Suprapubic skin (tissue), 4 donors: ENCODE results near the gene SRPK3. TPM values are rescaled to one million over a fixed set of nuclear protein-coding genes. Genes with fewer than 3 reads are reported as not detected.
"Not testable (repeated sequence)": the region's sequence is repeated elsewhere in the genome, so short reads cannot be mapped to it uniquely, and the experiment has no call there.

Experiments used
- DNase-seq, 2 donors: peaks; one replicate each; pipeline ENCODE4 v3.0.0-alpha.2; 2019; ENCODE audit warnings: low spot score in 2 of 2
- H3K27ac ChIP-seq: fragments of 200-600 bp; sonication (generic); one replicate; pipeline ENCODE4 v1.5.1; 2019
- H3K27me3 ChIP-seq: fragments of 200-600 bp; sonication (generic); one replicate; pipeline ENCODE4 v1.5.1; 2019
- H3K36me3 ChIP-seq: fragments of 200-600 bp; sonication (generic); one replicate; pipeline ENCODE4 v1.5.1; 2019
- H3K4me1 ChIP-seq: fragments of 200-600 bp; sonication (generic); one replicate; pipeline ENCODE4 v1.5.1; 2019
- H3K4me3 ChIP-seq: fragments of 200-600 bp; sonication (generic); one replicate; pipeline ENCODE4 v1.5.1; 2019; ENCODE audit warnings: mild to moderate bottlenecking
- H3K9me3 ChIP-seq: fragments of 200-600 bp; sonication (generic); one replicate; pipeline ENCODE4 v1.5.1; 2019
- EP300 ChIP-seq: sonication (generic); formaldehyde crosslinking; IDR thresholded peaks from one replicate; pipeline ENCODE4 v1.6.1; 2017; ENCODE audit warnings: antibody characterized with exemption
- POLR2A ChIP-seq, 2 donors: fragments of 450-650 bp; IDR thresholded peaks; one replicate each; pipeline ENCODE4 v1.6.1; 2017; ENCODE audit warnings: antibody characterized with exemption in 2 of 2, mild to moderate bottlenecking in 2 of 2, moderate library complexity in 2 of 2
- POLR2AphosphoS5 ChIP-seq, 3 donors: sonication (generic); formaldehyde crosslinking; IDR thresholded peaks; one replicate each; pipeline ENCODE4 v1.6.1; 2017; ENCODE audit warnings: antibody characterized with exemption in 3 of 3
- WGBS: methylation state at CpG from one replicate; pipeline ENCODE4 v1.1.5; 2018; 5-methylcytosine and 5-hydroxymethylcytosine counted together
- total RNA-seq, 4 donors: library from RNA; depleted of rRNA; stranded (reverse); fragments of >200 nt; gene quantifications; one replicate each; pipeline ENCODE4 v1.1.0, GENCODE V29; 2016
- TF ChIP-seq, protein P1 (sequence below), 2 donors: fragments of 200-600 bp in 1 of 2; fragments of 450-650 bp in 1 of 2; sonication (generic) in 1 of 2; IDR thresholded peaks; one replicate each; pipeline ENCODE4 v1.5.1; 2016 to 2019; ENCODE audit warnings: antibody characterized with exemption in 2 of 2, mild to moderate bottlenecking in 1 of 2, moderate library complexity in 1 of 2

Gene SRPK3
- total RNA-seq, 4 donors from 2014 or later = 0.42 to 3.1 (median 1.2) TPM

DNA sequence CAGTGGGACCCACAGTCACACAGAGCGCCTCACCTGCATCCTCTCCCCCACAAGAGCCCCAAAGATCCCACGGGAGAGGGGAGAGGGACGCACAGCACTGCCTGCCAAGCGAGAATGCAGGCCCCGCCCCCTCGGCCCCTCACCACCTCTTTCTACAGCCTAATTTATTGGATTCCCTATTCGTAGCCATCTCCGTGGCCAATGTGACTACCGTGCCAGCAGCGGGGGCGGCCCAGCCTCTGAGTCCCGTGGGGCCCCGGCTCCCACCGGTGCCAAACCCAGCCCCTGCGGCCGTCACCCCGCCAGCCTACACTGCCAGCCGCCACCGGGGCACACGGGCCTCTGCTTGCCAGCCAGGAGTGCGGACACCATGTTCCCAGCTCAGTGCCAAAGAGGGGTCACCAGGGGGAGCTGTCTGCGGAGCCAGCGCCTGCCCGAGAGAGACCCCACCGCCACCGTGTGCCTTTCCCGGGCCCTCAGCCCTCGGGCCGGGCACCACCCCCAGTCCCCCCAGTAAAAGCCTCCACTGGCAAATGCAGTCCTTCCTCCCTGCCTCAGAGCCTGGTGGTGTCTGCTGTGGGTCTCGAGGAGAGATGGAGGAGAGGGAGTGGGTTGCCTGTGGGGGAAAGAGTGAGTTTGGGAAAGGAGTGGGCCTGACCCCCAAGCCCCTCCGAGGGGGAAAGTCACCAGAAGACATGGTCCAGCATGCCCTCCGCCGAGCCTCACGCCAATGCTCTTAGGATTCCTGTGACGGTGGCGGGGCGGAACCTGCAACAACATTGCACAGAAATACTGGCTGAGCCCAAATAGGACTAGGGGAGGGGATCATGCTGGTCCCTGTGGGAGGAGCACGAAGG lies 36.4 kb upstream of the SRPK3 start:
- peak in 1 of 2 donors; percentile 62 for DNase-seq
- no peaks in the 10 kb centered on the region for H3K36me3 ChIP-seq
- H3K27me3 ChIP-seq = no peaks in the 10 kb centered on the region
- peak overlapping the region; percentile 20 for H3K4me3 ChIP-seq
- no peak for TF ChIP-seq EP300
- TF ChIP-seq, protein P1, sequence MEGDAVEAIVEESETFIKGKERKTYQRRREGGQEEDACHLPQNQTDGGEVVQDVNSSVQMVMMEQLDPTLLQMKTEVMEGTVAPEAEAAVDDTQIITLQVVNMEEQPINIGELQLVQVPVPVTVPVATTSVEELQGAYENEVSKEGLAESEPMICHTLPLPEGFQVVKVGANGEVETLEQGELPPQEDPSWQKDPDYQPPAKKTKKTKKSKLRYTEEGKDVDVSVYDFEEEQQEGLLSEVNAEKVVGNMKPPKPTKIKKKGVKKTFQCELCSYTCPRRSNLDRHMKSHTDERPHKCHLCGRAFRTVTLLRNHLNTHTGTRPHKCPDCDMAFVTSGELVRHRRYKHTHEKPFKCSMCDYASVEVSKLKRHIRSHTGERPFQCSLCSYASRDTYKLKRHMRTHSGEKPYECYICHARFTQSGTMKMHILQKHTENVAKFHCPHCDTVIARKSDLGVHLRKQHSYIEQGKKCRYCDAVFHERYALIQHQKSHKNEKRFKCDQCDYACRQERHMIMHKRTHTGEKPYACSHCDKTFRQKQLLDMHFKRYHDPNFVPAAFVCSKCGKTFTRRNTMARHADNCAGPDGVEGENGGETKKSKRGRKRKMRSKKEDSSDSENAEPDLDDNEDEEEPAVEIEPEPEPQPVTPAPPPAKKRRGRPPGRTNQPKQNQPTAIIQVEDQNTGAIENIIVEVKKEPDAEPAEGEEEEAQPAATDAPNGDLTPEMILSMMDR (IDR thresholded peaks at IDR 0.05) = no peak
- TF ChIP-seq POLR2AphosphoS5 (IDR thresholded peaks at IDR 0.05) = no peak
- TF ChIP-seq POLR2A (IDR thresholded peaks at IDR 0.05) = no peak
- no peaks in the 10 kb centered on the region for H3K9me3 ChIP-seq
- no peak overlapping the region for H3K27ac ChIP-seq
- H3K4me1 ChIP-seq = peaks cover 15% of the 10 kb centered on the region
- WGBS = 41% methylated on average over 25 of the region's 38 CpGs

DNA sequence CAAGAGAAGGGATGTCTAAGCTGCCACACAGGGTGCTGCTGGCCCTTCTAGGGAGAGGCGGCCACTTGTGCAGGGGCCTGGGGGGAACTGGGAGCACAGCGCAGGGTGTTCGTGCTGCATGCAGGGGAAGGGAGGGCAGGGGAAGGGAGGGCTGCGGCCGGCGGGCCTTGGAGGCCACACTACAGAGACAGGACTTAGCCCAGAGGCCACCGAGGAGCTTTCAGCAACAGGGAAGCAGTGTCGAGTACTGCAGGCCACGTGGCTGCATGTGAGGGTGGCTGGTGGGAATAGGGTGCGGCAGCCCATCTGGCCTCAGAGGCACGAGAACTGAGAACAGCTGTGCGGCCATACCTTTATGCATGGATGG lies 35.8 kb upstream of the SRPK3 start:
- WGBS = 68% methylated on average over 12 of the region's 12 CpGs
- not testable (repeated sequence) for H3K27me3 ChIP-seq, H3K36me3 ChIP-seq, DNase-seq, H3K9me3 ChIP-seq, H3K27ac ChIP-seq, H3K4me3 ChIP-seq
- H3K4me1 ChIP-seq = peaks cover 13% of the 10 kb centered on the region

DNA sequence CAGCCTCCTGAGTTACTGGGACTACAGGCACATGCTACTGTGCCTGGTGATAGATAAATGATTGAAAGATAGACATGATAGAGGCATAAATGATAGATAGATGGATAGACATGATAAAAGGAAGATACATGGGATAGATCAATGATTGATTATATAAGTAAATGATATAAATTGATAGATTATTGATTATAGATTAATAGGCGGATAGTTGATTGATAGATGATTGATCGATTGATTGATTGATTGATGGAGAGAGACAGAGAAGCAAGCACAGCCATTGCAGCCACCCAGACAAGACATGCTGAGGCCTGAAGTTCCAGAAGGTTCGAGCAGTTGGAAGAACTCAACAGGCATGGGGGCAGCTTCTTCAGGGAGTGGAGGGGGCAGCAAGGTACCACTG lies 34.5 kb upstream of the SRPK3 start:
- Histone ChIP-seq H3K27me3 (no peaks in the 10 kb centered on the region), H3K4me1 (peaks cover 13% of the 10 kb centered on the region), H3K9me3 (no peaks in the 10 kb centered on the region), H3K4me3 (no peak overlapping the region), H3K36me3 (no peaks in the 10 kb centered on the region), H3K27ac (no peak overlapping the region)
- TF ChIP-seq, protein P1 (IDR thresholded peaks at IDR 0.05) = no peak
- TF ChIP-seq EP300 (no peak), POLR2AphosphoS5 (IDR thresholded peaks at IDR 0.05) (no peak), POLR2A (IDR thresholded peaks at IDR 0.05) (no peak)
- DNase-seq = no peak
- 87% methylated on average over 3 of the region's 3 CpGs for WGBS

DNA sequence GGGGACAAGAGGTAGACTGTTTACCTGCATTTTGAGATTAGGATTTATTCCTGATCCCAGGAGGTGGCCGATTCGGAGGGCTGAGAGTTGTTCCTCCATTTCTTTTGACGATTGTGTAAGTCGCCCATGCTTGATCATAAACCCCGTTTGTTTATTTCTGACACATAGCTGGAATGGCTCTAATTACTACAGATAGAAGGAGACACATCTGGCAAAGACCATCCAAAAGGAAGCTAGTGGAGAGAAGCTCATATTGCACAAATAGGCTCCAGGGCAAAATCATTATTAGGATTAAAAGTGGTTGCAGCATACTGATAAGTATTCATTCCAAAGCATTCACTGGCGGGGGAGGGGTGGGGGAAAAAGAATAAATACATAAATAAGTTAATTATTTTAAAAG lies 33.9 kb upstream of the SRPK3 start:
- not testable (repeated sequence) for H3K36me3 ChIP-seq, H3K9me3 ChIP-seq, H3K27ac ChIP-seq, H3K4me3 ChIP-seq, DNase-seq, H3K27me3 ChIP-seq
- 58% methylated on average over 6 of the region's 6 CpGs for WGBS
- H3K4me1 ChIP-seq = peaks cover 13% of the 10 kb centered on the region

DNA sequence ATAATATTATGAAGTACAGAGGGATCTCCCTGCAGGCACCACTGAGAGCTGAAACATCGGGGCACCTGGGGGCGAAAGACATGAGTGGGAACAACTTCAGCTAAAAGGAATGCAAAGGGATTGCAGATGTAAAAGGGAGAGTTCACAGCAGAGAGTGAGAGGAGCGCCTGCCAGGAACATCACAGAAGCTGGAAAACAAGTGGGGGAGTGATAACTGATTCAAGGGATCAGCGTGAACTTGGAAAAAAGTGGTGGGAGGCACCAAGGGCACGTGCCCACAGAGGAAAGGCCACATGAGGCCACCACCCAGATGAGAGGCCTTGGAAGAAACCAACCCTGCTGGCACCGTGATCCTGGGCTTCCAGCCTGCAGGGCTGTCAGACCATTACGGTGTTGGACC lies 31.8 kb upstream of the SRPK3 start:
- not testable (repeated sequence) for H3K4me3 ChIP-seq, H3K27me3 ChIP-seq, DNase-seq, H3K9me3 ChIP-seq, H3K4me1 ChIP-seq, H3K27ac ChIP-seq, H3K36me3 ChIP-seq
- WGBS = 80% methylated on average over 7 of the region's 7 CpGs

DNA sequence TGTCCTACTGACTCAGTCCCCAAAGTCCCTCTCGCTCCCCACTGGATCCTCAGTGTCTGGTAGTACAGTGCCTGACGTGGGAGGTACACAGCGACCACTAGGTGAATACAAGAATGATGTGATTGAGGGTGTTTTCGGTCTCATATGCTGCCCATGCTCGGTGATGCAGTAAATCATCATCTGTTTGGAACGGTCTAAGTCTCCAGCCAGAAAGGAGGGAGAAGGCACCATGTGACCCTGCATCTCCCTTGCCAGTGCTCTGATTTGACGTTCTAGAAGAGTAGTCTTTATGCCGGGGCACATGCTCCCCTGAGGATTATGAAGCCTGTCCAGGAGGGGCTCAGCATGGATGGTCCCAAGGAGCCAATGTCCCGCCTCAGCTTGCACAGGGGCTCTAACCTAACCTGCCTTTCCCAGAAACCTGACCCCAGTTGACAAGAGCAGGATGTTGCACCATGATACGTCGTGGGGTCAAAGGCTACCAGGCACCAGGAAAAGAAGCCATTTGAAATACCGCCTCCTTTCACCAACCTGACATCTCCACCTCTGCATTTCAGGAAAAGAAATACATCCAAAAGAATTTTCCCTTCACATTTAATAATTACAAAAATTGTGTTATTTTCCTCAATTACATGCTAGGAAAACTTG lies 30.6 kb upstream of the SRPK3 start:
- Histone ChIP-seq H3K9me3 (no peaks in the 10 kb centered on the region), H3K36me3 (no peaks in the 10 kb centered on the region), H3K4me3 (no peak overlapping the region), H3K27ac (no peak overlapping the region), H3K27me3 (no peaks in the 10 kb centered on the region), H3K4me1 (no peaks in the 10 kb centered on the region)
- TF ChIP-seq POLR2AphosphoS5 (IDR thresholded peaks at IDR 0.05) (no peak), POLR2A (IDR thresholded peaks at IDR 0.05) (no peak), EP300 (no peak)
- TF ChIP-seq, protein P1 (IDR thresholded peaks at IDR 0.05) = no peak
- DNase-seq = no peak
- 73% methylated on average over 12 of the region's 12 CpGs for WGBS
